Sigmoid colon (tissue), 7 donors: ENCODE results near the gene MILR1. TPM values are rescaled to one million over a fixed set of nuclear protein-coding genes. Genes with fewer than 3 reads are reported as not detected.
A peak's percentile ranks its signal among the peaks of the same experiment; 100 is the strongest.
"Not testable (repeated sequence)": the region's sequence is repeated elsewhere in the genome, so short reads cannot be mapped to it uniquely, and the experiment has no call there.

Experiments used
- DNase-seq: peaks from one replicate; pipeline ENCODE4 v3.0.0-alpha.2; 2019
- H3K27ac ChIP-seq, 4 donors: fragments of 200-600 bp; sonication (generic); one replicate each; pipeline ENCODE4 v1.5.1; 2016 to 2019; ENCODE audit warnings: mild to moderate bottlenecking in 1 of 4
- H3K27me3 ChIP-seq, 3 donors: fragments of 200-600 bp; sonication (generic); one replicate each; pipeline ENCODE4 v1.5.1; 2019; ENCODE audit warnings: mild to moderate bottlenecking in 1 of 3
- H3K36me3 ChIP-seq, 4 donors: fragments of 200-600 bp; sonication (generic); one replicate each; pipeline ENCODE4 v1.5.1; 2016 to 2019
- H3K4me1 ChIP-seq, 4 donors: fragments of 200-600 bp; sonication (generic); one replicate each; pipeline ENCODE4 v1.5.1; 2017 to 2019
- H3K4me3 ChIP-seq, 4 donors: fragments of 200-600 bp; sonication (generic); one replicate each; pipeline ENCODE4 v1.5.1; 2017 to 2019; ENCODE audit warnings: mild to moderate bottlenecking in 2 of 4, moderate library complexity in 1 of 4
- H3K9me3 ChIP-seq, 4 donors: fragments of 200-600 bp in 3 of 4; sonication (generic) in 3 of 4; one replicate each; pipeline versions ENCODE4 v1.5.1 to v1.6.1; 2013 to 2019
- EP300 ChIP-seq, 4 donors: sonication (generic); formaldehyde crosslinking; IDR thresholded peaks; one replicate each; pipeline ENCODE4 v1.6.1; 2017; ENCODE audit warnings: antibody characterized with exemption in 4 of 4
- POLR2A ChIP-seq, 2 donors: fragments of 450-650 bp; IDR thresholded peaks; one replicate each; pipeline ENCODE4 v1.6.1; 2016; ENCODE audit warnings: antibody characterized with exemption in 2 of 2, mild to moderate bottlenecking in 2 of 2, moderate library complexity in 2 of 2
- POLR2AphosphoS5 ChIP-seq, 4 donors: sonication (generic); formaldehyde crosslinking; IDR thresholded peaks; one replicate each; pipeline ENCODE4 v1.6.1; 2017; ENCODE audit warnings: antibody characterized with exemption in 4 of 4
- whole genome bisulfite sequencing, 2 donors: extraction: QIAGEN DNeasy Blood & Tissue Kit; methylation state at CpG; one replicate each; pipeline ENCODE4 v1.1.7; 2013; 5-methylcytosine and 5-hydroxymethylcytosine counted together
- intact Hi-C: fragments of 100-400 bp; cut with DNase I; formaldehyde crosslinking; loops from one replicate; pipeline ENCODE4 v1.15.1; 2023
- polyA plus RNA-seq, 3 donors: library from polyadenylated mRNA; stranded (reverse); fragments of 200-250 nt; gene quantifications; one replicate each; pipeline ENCODE4 v1.2.3, GENCODE V29; 2013
- total RNA-seq, 4 donors: library from RNA; depleted of rRNA; stranded (reverse); fragments of >200 nt; gene quantifications; one replicate each; pipeline ENCODE4 v1.1.0, GENCODE V29; 2016
- TF ChIP-seq, protein P1 (sequence below), 4 experiments: fragments of 450-650 bp in 3 of 4; fragments of 200-600 bp in 1 of 4; IDR thresholded peaks; one replicate each; pipeline ENCODE4 v1.5.1; 2016 to 2019; ENCODE audit warnings: antibody characterized with exemption in 4 of 4, mild to moderate bottlenecking in 3 of 4, moderate library complexity in 2 of 4
- donor health status: healthy with polysubstance abuse.
- donor health status: Bipolar disorder and iron deficiency.
- donor health status: healthy.

Gene MILR1
- total and polyA plus RNA-seq, 7 donors, result 1.8 to 7.8 (median 4.4) TPM

DNA sequence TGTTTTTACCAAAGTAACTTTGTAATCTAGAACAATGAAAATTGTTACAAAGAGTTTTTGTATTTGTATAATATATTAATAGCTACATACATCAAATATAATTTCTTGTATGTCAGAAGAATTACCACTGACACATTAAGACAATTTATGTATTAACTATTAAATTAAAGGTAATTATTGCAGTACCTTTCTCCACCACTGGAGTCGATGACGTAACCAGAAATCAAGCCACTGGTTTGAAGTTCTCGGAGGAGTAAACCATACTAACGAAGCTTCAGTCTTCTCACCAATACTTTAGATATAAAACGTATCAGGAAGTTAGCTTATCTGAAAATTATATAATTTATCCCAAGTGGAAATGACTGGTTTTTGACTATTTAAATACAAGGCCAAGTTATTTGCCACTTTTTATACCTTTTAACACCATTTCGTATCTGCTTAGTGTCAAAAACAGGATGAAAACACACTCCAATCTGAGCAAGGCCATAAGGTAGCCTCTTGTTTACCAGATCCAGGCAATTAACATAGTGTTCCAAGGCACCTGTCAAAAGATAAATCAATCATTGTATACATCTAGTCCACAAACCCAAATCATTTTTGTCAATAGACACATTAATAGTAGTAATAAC is 43.7 kb downstream of the MILR1 start:
- Histone ChIP-seq H3K4me3 (no peak overlapping the region), H3K27ac (no peak overlapping the region), H3K4me1 (peaks cover 0 to 31% (median 25%) of the 10 kb centered on the region in 4 donors), H3K36me3 (peaks cover 0 to 51% (median 5%) of the 10 kb centered on the region in 4 donors), H3K9me3 (no peaks in the 10 kb centered on the region), H3K27me3 (no peaks in the 10 kb centered on the region)
- TF ChIP-seq POLR2AphosphoS5 (IDR thresholded peaks at IDR 0.05), result no peak
- TF ChIP-seq POLR2A (IDR thresholded peaks at IDR 0.05), result no peak
- TF ChIP-seq, protein P1, sequence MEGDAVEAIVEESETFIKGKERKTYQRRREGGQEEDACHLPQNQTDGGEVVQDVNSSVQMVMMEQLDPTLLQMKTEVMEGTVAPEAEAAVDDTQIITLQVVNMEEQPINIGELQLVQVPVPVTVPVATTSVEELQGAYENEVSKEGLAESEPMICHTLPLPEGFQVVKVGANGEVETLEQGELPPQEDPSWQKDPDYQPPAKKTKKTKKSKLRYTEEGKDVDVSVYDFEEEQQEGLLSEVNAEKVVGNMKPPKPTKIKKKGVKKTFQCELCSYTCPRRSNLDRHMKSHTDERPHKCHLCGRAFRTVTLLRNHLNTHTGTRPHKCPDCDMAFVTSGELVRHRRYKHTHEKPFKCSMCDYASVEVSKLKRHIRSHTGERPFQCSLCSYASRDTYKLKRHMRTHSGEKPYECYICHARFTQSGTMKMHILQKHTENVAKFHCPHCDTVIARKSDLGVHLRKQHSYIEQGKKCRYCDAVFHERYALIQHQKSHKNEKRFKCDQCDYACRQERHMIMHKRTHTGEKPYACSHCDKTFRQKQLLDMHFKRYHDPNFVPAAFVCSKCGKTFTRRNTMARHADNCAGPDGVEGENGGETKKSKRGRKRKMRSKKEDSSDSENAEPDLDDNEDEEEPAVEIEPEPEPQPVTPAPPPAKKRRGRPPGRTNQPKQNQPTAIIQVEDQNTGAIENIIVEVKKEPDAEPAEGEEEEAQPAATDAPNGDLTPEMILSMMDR (IDR thresholded peaks at IDR 0.05), result peak in 3 of 4 experiments; percentile 12 to 46 (median 45)
- intact Hi-C loops, result no loop called here
- DNase-seq, result no peak
- WGBS, 2 donors, result 75 to 84% methylated on average over 6 of the region's 6 CpGs

DNA sequence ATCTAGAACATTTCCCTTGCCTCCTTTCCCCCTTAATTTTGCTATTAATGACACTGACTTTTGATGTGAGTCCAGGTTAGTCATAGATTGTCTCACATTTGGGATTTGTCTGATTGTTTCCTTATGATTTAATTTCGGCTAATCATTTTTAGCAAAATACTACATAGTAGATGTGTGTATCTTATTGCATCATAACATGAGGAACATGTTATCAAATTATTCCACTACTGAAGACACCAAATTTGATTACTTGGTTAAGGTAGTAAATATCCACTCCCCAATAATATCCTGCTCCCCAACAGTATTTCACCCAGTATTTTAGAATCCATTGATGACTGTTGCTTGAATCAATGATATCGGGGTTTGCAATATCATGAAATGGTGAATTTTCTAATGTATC is 45.2 kb downstream of the MILR1 start:
- 91 to 96% methylated on average over 2 of the region's 2 CpGs for WGBS, 2 donors
- DNase-seq, result no peak
- Histone ChIP-seq H3K27me3 (no peaks in the 10 kb centered on the region), H3K27ac (no peak overlapping the region), H3K4me3 (no peak overlapping the region), H3K36me3 (peaks cover 0 to 51% (median 15%) of the 10 kb centered on the region in 4 donors), H3K4me1 (peaks cover 0 to 44% (median 30%) of the 10 kb centered on the region in 4 donors), H3K9me3 (no peaks in the 10 kb centered on the region)
- intact Hi-C loops, result no loop called here
- TF ChIP-seq POLR2AphosphoS5 (IDR thresholded peaks at IDR 0.05) (no peak), EP300 (IDR thresholded peaks at IDR 0.05) (no peak), POLR2A (IDR thresholded peaks at IDR 0.05) (no peak)
- TF ChIP-seq, protein P1 (IDR thresholded peaks at IDR 0.05), result no peak

DNA sequence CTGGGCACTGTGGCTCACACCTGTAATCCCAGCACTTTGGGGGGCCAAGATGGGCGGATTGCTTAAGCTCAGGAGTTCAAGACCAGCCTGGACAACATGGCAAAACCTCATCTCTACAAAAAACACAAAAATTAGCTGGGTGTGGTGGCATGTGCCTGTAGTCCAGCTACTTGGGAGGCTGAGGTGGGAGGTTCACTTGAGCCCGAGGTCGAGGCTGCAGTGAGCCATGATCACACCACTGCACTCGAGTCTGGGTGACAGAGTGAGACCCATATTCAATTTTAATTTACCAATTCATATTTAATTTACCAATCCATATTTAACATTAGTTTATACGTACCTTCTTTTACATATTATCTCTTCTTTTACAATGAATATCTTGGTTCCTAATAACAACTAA is 46.4 kb downstream of the MILR1 start:
- Histone ChIP-seq H3K4me1 (peaks cover 0 to 54% (median 34%) of the 10 kb centered on the region in 4 donors), H3K4me3 (peak overlapping the region in 1 of 4 donors; percentile 76), H3K36me3 (peaks cover 7 to 51% (median 24%) of the 10 kb centered on the region in 4 donors)
- 88 to 89% methylated on average over 5 of the region's 5 CpGs for WGBS, 2 donors
- H3K27me3 ChIP-seq, H3K9me3 ChIP-seq, intact Hi-C loops, DNase-seq, H3K27ac ChIP-seq: not testable (repeated sequence)

DNA sequence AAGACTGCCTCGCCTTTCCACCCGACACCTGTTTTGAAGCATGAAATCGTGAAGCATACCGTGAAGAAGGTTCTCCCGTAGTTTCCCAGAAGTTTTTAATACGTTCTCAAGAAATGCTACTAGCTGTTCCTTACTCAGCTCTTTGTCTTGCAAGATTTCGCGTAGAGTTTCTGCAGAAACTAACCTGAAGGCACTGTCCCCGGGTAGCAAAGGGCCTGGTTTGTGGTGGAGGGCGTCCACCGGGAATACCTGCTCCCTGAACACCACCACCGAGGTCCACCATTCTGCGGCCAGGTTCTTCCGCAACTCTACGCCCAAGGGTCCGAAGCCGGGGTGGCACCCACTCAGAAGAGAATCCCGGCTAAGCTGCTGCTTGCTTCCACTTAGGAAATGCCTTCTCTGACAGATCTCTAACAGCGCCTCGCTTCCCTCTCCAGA is 47.5 kb downstream of the MILR1 start:
- Histone ChIP-seq H3K4me1 (peaks cover 0 to 65% (median 43%) of the 10 kb centered on the region in 4 donors), H3K4me3 (peak overlapping the region; percentile 56 to 76 (median 69)), H3K36me3 (peaks cover 18 to 55% (median 33%) of the 10 kb centered on the region in 4 donors), H3K27me3 (no peaks in the 10 kb centered on the region), H3K9me3 (no peaks in the 10 kb centered on the region), H3K27ac (peak overlapping the region; percentile 76 to 87 (median 82))
- WGBS, 2 donors, result 0 to 1% methylated on average over 20 of the region's 20 CpGs
- DNase-seq, result no peak
- TF ChIP-seq POLR2AphosphoS5 (IDR thresholded peaks at IDR 0.05), result no peak
- TF ChIP-seq, protein P1 (IDR thresholded peaks at IDR 0.05), result no peak
- TF ChIP-seq EP300 (IDR thresholded peaks at IDR 0.05), result no peak
- no peak for TF ChIP-seq POLR2A (IDR thresholded peaks at IDR 0.05)
- intact Hi-C loops, result no loop called here

DNA sequence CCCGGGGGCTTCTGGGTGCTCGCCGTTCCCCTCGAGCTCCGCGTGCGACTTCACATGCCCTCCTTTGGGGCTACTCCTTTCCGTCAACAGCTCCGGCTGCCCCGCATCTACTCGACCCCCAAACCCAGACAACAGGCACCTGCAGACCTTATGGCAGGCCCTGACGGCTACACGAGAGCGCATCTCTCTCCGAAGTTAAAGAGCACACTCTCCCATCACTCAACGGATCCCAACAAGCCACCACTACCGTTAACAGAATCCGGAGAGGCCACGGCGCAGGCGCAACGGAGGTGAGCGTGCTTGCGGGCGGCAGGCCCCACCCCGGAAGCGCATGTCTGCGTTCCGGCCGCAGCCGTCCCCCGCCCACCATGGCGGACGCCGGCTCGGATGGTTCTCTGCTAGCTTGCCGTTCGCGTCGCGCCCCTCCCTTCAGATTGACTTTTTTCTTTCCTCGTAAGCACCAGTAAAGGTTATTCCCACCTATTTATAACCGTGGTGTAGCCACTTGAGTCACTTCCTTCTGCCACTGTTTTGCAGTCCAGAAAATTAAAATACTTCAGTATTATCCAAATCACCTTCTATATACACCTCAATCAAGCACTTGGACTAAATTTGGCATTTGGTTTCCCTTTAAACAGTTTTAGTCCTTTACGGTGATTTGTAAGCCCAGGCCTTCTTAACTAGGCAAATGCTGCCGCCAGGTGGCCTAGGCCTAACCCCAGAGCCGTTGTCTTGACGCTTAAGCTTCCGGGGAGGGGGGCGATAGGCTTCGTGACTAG is 48.1 kb downstream of the MILR1 start, which contains the start of gene POLG2:
Gene POLG2, minus strand, starts transcription at position 269 of the 779 bp plus-strand sequence. Its CDS starts 86 bp downstream, at position 183.
- Histone ChIP-seq H3K36me3 (peaks cover 24 to 57% (median 39%) of the 10 kb centered on the region in 4 donors), H3K4me3 (peak within 1 kb of the TSS; percentile 56 to 76 (median 69)), H3K4me1 (peaks cover 0 to 71% (median 46%) of the 10 kb centered on the region in 4 donors), H3K27ac (peak within 1 kb of the TSS; percentile 76 to 87 (median 82)), H3K27me3 (no peaks in the 10 kb centered on the region), H3K9me3 (no peaks in the 10 kb centered on the region)
- DNase-seq, result peak; percentile 95
- 1% methylated on average over 50 of the region's 50 CpGs for WGBS, 2 donors
- TF ChIP-seq POLR2A (IDR thresholded peaks at IDR 0.05) (no peak), EP300 (IDR thresholded peaks at IDR 0.05) (peak in 1 of 4 donors; percentile 4), POLR2AphosphoS5 (IDR thresholded peaks at IDR 0.05) (peak; percentile 41 to 91 (median 86))
- TF ChIP-seq, protein P1 (IDR thresholded peaks at IDR 0.05), result peak in 3 of 4 experiments; percentile 42 to 53 (median 49)
- intact Hi-C loops, result no loop called here
